Medulla oblongata (tissue), 1 donor: ENCODE measurements around the gene SEMA6B.

Experiments
- DNase-seq: peaks from one replicate; pipeline ENCODE4 v3.0.0-alpha.2; 2015; ENCODE audit errors: extremely low spot score

SEMA6B gene

GRCh38 chr19:4587527-4587926, 28.0 kb upstream of the SEMA6B start:
- no peak for DNase-seq

GRCh38 chr19:4586691-4587090, 27.2 kb upstream of the SEMA6B start:
- no peak for DNase-seq

- no peak for DNase-seq
Observed at GRCh38 chr19:4586245-4586644, 26.8 kb upstream of the SEMA6B start.

- DNase-seq = no peak
Observed at GRCh38 chr19:4585556-4585955, 26.1 kb upstream of the SEMA6B start.

GRCh38 chr19:4584670-4585460, 25.4 kb upstream of the SEMA6B start:
- DNase-seq = no peak

GRCh38 chr19:4583961-4584669, 24.6 kb upstream of the SEMA6B start:
- DNase-seq = no peak

- no peak for DNase-seq
Observed at GRCh38 chr19:4582980-4583842, 23.7 kb upstream of the SEMA6B start.

GRCh38 chr19:4581666-4582553, 22.4 kb upstream of the SEMA6B start:
- DNase-seq = no peak

GRCh38 chr19:4580961-4581665, 21.6 kb upstream of the SEMA6B start:
- no peak for DNase-seq

GRCh38 chr19:4580021-4580901, 20.8 kb upstream of the SEMA6B start:
- no peak for DNase-seq

- DNase-seq = no peak
Observed at GRCh38 chr19:4579389-4579788, 19.9 kb upstream of the SEMA6B start.

- no peak for DNase-seq
Observed at GRCh38 chr19:4578552-4579248, 19.2 kb upstream of the SEMA6B start.

- no peak for DNase-seq
Observed at GRCh38 chr19:4577020-4577782, 17.7 kb upstream of the SEMA6B start.

GRCh38 chr19:4576016-4576933, 16.8 kb upstream of the SEMA6B start:
- peak; percentile 31 for DNase-seq

GRCh38 chr19:4575267-4576015, 16.0 kb upstream of the SEMA6B start:
- no peak for DNase-seq

GRCh38 chr19:4573682-4574081, 14.2 kb upstream of the SEMA6B start:
- DNase-seq = no peak
